OCI-LY7 (cell line): ENCODE measurements around the gene LINGO3.

Source experiments
- EZH2phosphoT487 ChIP-seq: fragments of 200-600 bp; sonication (generic); IDR thresholded peaks from 2 replicates; pipeline ENCODE4 v1.6.1; 2018; ENCODE audit warnings: low read depth, borderline replicate concordance, mild to moderate bottlenecking, mixed run types, antibody characterized with exemption, low read length, moderate library complexity, mixed read lengths
- TF ChIP-seq, protein P1 (sequence below): fragments of 200-600 bp; sonication (generic); conservative IDR thresholded peaks from 2 replicates; pipeline ENCODE4 v1.5.1; 2014; ENCODE audit warnings: mild to moderate bottlenecking, antibody characterized with exemption, low read length, moderate library complexity, mixed read lengths

DNA sequence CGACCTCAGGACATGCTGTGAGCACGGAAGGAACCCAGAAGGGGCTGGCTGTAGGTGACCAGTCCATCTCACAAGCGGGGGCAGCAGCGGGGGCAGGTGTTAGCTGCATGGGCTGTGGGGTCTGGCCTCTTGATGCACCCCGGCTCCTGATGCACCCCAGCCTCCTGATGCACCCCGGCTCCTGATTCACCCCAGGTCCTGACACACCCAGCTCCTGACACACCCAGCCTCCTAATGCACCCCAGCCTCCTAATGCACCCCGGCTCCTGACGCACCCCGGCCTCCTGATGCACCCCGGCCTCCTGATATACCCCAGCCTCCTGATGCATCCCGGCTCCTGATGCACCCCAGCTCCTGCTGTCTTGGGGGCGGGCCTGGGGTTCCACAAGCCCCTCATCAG lies 13.0 kb upstream of the LINGO3 start:
- TF ChIP-seq, protein P1, sequence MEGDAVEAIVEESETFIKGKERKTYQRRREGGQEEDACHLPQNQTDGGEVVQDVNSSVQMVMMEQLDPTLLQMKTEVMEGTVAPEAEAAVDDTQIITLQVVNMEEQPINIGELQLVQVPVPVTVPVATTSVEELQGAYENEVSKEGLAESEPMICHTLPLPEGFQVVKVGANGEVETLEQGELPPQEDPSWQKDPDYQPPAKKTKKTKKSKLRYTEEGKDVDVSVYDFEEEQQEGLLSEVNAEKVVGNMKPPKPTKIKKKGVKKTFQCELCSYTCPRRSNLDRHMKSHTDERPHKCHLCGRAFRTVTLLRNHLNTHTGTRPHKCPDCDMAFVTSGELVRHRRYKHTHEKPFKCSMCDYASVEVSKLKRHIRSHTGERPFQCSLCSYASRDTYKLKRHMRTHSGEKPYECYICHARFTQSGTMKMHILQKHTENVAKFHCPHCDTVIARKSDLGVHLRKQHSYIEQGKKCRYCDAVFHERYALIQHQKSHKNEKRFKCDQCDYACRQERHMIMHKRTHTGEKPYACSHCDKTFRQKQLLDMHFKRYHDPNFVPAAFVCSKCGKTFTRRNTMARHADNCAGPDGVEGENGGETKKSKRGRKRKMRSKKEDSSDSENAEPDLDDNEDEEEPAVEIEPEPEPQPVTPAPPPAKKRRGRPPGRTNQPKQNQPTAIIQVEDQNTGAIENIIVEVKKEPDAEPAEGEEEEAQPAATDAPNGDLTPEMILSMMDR, result no peak
- TF ChIP-seq EZH2phosphoT487, result no peak
